GM12878 (cell line): Measurements from ENCODE around the gene HSBP1L1. TPM values are rescaled to one million over a fixed set of nuclear protein-coding genes. Genes with fewer than 3 reads are reported as not detected.

Experiments
- ATAC-seq: fragments of 200-7000 bp; cut with Tn5 transposase; 3 replicates; pipeline ENCODE4 v1.9.1; 2020; ENCODE audit warnings: mild to moderate bottlenecking, moderate library complexity
- BruUV-seq: library from RNA; stranded (reverse); fragments of 400-500 nt; replicated peaks from 2 replicates; lab custom pipeline; 2021; lab: Mats Ljungman, UMichigan
- CTCF ChIA-PET: fragments of 300-600 bp; sonication (Branson Sonifier 250); formaldehyde crosslinking; extraction: SDS; loops from one replicate; lab custom pipeline; 2021; ENCODE audit warnings: inconsistent platforms; lab: Yijun Ruan, JAX
- POLR2A ChIA-PET: fragments of 350-600 bp; formaldehyde crosslinking; extraction: SDS; loops from one replicate; lab custom pipeline; 2021; ENCODE audit warnings: inconsistent platforms; lab: Charles Lee
- RAD21 ChIA-PET: fragments of 300-600 bp; sonication (Branson Sonifier 250); formaldehyde crosslinking; loops from one replicate; lab custom pipeline; 2023; ENCODE audit warnings: antibody characterized with exemption; ENCODE audit not compliant: unreplicated experiment; lab: Charles Lee
- SMC1A ChIA-PET: fragments of 300-600 bp; sonication (Branson Sonifier 250); formaldehyde crosslinking; loops from one replicate; lab custom pipeline; 2023; ENCODE audit not compliant: unreplicated experiment, uncharacterized antibody; lab: Charles Lee
- DNase-seq: peaks from one replicate; pipeline ENCODE4 v3.0.0-alpha.2; 2011; ENCODE audit warnings: low read depth, low spot score
- FAIRE-seq: peaks from 3 replicates; lab custom pipeline; 2011; peaks lifted over from hg19 to GRCh38; lab: Jason Lieb, UNC
- H2AFZ ChIP-seq: 2 replicates; pipeline ENCODE4 v1.6.0; 2011; ENCODE audit warnings: low read depth, low read length, control low read depth; ENCODE audit not compliant: control insufficient read depth
- H3K27ac ChIP-seq: 2 replicates; pipeline ENCODE4 v1.5.1; 2011; ENCODE audit warnings: control low read depth; ENCODE audit not compliant: control insufficient read depth, insufficient read depth
- H3K27me3 ChIP-seq, 2 experiments: replicated peaks in 1 of 2; 2 replicates each; pipeline versions ENCODE4 v1.6.0 to v1.6.1; 2011; ENCODE audit warnings: low read length in 1 of 2; ENCODE audit not compliant: control insufficient read depth in 2 of 2, insufficient read depth in 2 of 2
- H3K36me3 ChIP-seq, 2 experiments: 2 replicates each; pipeline ENCODE4 v1.5.1; 2011; ENCODE audit warnings: low read length in 1 of 2; ENCODE audit not compliant: control insufficient read depth in 2 of 2, insufficient read depth in 2 of 2
- H3K4me1 ChIP-seq: 2 replicates; pipeline ENCODE4 v1.6.1; 2011; ENCODE audit warnings: mild to moderate bottlenecking, low read length, moderate library complexity, mixed read lengths; ENCODE audit not compliant: control insufficient read depth, insufficient read depth
- H3K4me2 ChIP-seq: 2 replicates; pipeline ENCODE4 v1.6.0; 2011; ENCODE audit warnings: control low read depth; ENCODE audit not compliant: control insufficient read depth, insufficient read depth
- H3K4me3 ChIP-seq: fragments of 200-600 bp; sonication (generic); 2 replicates; pipeline ENCODE4 v1.5.1; 2016
- H3K79me2 ChIP-seq: 2 replicates; pipeline ENCODE4 v1.6.0; 2011; ENCODE audit warnings: low read length; ENCODE audit not compliant: control insufficient read depth, insufficient read depth
- H3K9ac ChIP-seq: 2 replicates; pipeline ENCODE4 v1.8.0; 2011; ENCODE audit warnings: low read length, control low read depth, mixed read lengths; ENCODE audit not compliant: control insufficient read depth, insufficient read depth
- H3K9me3 ChIP-seq: replicated peaks from 3 replicates; pipeline ENCODE4 v1.5.1; 2011; ENCODE audit warnings: mild to moderate bottlenecking, low read length; ENCODE audit not compliant: control insufficient read depth, insufficient read depth
- H4K20me1 ChIP-seq: 2 replicates; pipeline ENCODE4 v1.6.0; 2011; ENCODE audit not compliant: control insufficient read depth, insufficient read depth
- ATF3 ChIP-seq: IDR thresholded peaks from 2 replicates; pipeline ENCODE4 v1.6.1; 2011; ENCODE audit warnings: low read depth, mild to moderate bottlenecking, low read length, moderate library complexity, borderline replicate concordance; ENCODE audit errors: extremely low read depth
- FOS ChIP-seq: IDR thresholded peaks from 3 replicates; pipeline ENCODE4 v1.6.1; 2011; ENCODE audit warnings: borderline replicate concordance; ENCODE audit not compliant: insufficient read length; ENCODE audit errors: extremely low read depth
- GATAD2B ChIP-seq: fragments of 450-650 bp; conservative IDR thresholded peaks from 2 replicates; pipeline ENCODE4 v1.6.1; 2017; ENCODE audit warnings: low read depth, mild to moderate bottlenecking, moderate library complexity
- IKZF1 ChIP-seq: fragments of 450-650 bp; conservative IDR thresholded peaks from 2 replicates; pipeline ENCODE4 v1.6.1; 2017; ENCODE audit warnings: antibody characterized with exemption, mild to moderate bottlenecking
- MTA2 ChIP-seq: fragments of 450-650 bp; IDR thresholded peaks from 2 replicates; pipeline ENCODE4 v1.6.1; 2016; ENCODE audit warnings: low read depth, mild to moderate bottlenecking, moderate library complexity
- PAX5 ChIP-seq: IDR thresholded peaks from 2 replicates; pipeline ENCODE4 v1.6.1; 2011; ENCODE audit warnings: low read depth, low read length, borderline replicate concordance
- WGBS: methylation state at CpG from one replicate; pipeline ENCODE4 v1.1.6; 2016; ENCODE audit warnings: low lambda C conversion rate; ENCODE audit not compliant: insufficient replicate concordance, insufficient coverage; ENCODE audit errors: missing lambda C conversion rate; 5-methylcytosine and 5-hydroxymethylcytosine counted together
- in situ Hi-C: fragments of 300-500 bp; cut with MboI; formaldehyde crosslinking; loops from 9 replicates; pipeline ENCODE4 v1.14.3; 2018; ENCODE audit warnings: mixed read lengths
- intact Hi-C: fragments of 100-400 bp; cut with micrococcal nuclease; formaldehyde crosslinking; loops from one replicate; pipeline ENCODE4 v1.14.2; 2022; ENCODE audit not compliant: unreplicated experiment
- polyA plus RNA-seq, 11 experiments: library from polyadenylated mRNA; depleted of rRNA in 4 of 11; unstranded in 6 of 11; stranded (reverse) in 5 of 11; fragments of >200 nt; fragmentation: Nextera tagmentation in 4 of 11; fragmentation: Illumina TruSeq in 1 of 11; extraction: Ambion mirVana in 4 of 11; extraction: Trizol in 1 of 11; gene quantifications; 1 replicate in 1 of 11; 2 replicates in 10 of 11; pipeline versions ENCODE4 v1.2.1 to v1.2.3, GENCODE V29; 2011 to 2016; ENCODE audit warnings: inconsistent platforms in 2 of 11, missing spikeins in 2 of 11, low read depth in 1 of 11
- total RNA-seq, 4 experiments: library from RNA; depleted of rRNA in 3 of 4; stranded (reverse); fragments of >200 nt in 3 of 4; fragmentation: Illumina TruSeq in 1 of 4; extraction: Trizol in 1 of 4; gene quantifications; 2 replicates each; pipeline versions ENCODE4 v1.2.1 to v1.2.3, GENCODE V29; 2013 to 2021
- TF ChIP-seq, protein P1 (sequence below): fragments of 450-650 bp; formaldehyde crosslinking; IDR thresholded peaks from 2 replicates; pipeline ENCODE4 v1.5.0; 2022; ENCODE audit warnings: mild to moderate bottlenecking, missing genetic modification characterization

HSBP1L1 gene
- total and polyA plus RNA-seq, 10 of the 15 experiments (the other 5 are each of a cell fraction or from before 2014, with no cell fraction given): 0.97 to 14.0 (median 6.9) TPM; not detected in 1

- TF ChIP-seq, protein P1, sequence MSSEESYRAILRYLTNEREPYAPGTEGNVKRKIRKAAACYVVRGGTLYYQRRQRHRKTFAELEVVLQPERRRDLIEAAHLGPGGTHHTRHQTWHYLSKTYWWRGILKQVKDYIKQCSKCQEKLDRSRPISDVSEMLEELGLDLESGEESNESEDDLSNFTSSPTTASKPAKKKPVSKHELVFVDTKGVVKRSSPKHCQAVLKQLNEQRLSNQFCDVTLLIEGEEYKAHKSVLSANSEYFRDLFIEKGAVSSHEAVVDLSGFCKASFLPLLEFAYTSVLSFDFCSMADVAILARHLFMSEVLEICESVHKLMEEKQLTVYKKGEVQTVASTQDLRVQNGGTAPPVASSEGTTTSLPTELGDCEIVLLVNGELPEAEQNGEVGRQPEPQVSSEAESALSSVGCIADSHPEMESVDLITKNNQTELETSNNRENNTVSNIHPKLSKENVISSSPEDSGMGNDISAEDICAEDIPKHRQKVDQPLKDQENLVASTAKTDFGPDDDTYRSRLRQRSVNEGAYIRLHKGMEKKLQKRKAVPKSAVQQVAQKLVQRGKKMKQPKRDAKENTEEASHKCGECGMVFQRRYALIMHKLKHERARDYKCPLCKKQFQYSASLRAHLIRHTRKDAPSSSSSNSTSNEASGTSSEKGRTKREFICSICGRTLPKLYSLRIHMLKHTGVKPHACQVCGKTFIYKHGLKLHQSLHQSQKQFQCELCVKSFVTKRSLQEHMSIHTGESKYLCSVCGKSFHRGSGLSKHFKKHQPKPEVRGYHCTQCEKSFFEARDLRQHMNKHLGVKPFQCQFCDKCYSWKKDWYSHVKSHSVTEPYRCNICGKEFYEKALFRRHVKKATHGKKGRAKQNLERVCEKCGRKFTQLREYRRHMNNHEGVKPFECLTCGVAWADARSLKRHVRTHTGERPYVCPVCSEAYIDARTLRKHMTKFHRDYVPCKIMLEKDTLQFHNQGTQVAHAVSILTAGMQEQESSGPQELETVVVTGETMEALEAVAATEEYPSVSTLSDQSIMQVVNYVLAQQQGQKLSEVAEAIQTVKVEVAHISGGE: no peak
- TF ChIP-seq MTA2 (no peak), GATAD2B (no peak)
These were observed 45.4 kb upstream of the HSBP1L1 start (continued) for GRCh38 chr18:79919089-79919488.

GRCh38 chr18:79921984-79922965 lies 42.2 kb upstream of the HSBP1L1 start:
- Histone ChIP-seq H3K4me3 (no peak overlapping the region), H3K4me1 (no peaks in the 10 kb centered on the region), H3K4me2 (no peak overlapping the region), H3K27ac (no peak overlapping the region), H3K79me2 (no peaks in the 10 kb centered on the region), H2AFZ (no peak overlapping the region), H4K20me1 (no peaks in the 10 kb centered on the region), H3K36me3 (peaks cover 0 to 14% of the 10 kb centered on the region in 2 experiments; a peak in 3 of 4 replicates), H3K27me3 (no peaks in the 10 kb centered on the region), H3K9ac (no peak overlapping the region), H3K9me3 (peaks cover 7% of the 10 kb centered on the region; the same call in 2 of the 3 replicates)
- DNase-seq (no peak), ATAC-seq (no peak), FAIRE-seq (no peak)
- ChIA-PET POLR2A (no interaction called here), RAD21 (no interaction called here), CTCF (no interaction called here), SMC1A (interaction anchor here (0.6 kb wide), 1 partner anchor 42 kb away, joined by 3 read pairs; no protein-coding TSS in a partner anchor)
- intact Hi-C loops: no loop called here
- BruUV-seq: no TSS peak
- no peak for TF ChIP-seq IKZF1
- TF ChIP-seq FOS: no peak
- TF ChIP-seq PAX5: no peak
- no peak for TF ChIP-seq ATF3
- in situ Hi-C loops: no loop called here
- 98% methylated on average over 20 of the region's 24 CpGs for WGBS
